SK-N-SH (cell line): ENCODE results near the gene TRAM2. TPM values are rescaled to one million over a fixed set of nuclear protein-coding genes. Genes with fewer than 3 reads are reported as not detected.

ENCODE experiments used
- CTCF ChIA-PET: fragments of 300-600, 350-600 bp; formaldehyde crosslinking; extraction: SDS; loops from one replicate; lab custom pipeline; 2021; lab: Yijun Ruan, JAX
- POLR2A ChIA-PET: fragments of 350-600 bp; sonication (Branson Sonifier 250); formaldehyde crosslinking; extraction: SDS; loops from one replicate; lab custom pipeline; 2020; ENCODE audit warnings: antibody characterized with exemption, inconsistent platforms; lab: Yijun Ruan, JAX
- DNase-seq: peaks from one replicate; pipeline ENCODE4 v3.0.0; 2012
- H2AFZ ChIP-seq: fragments of 200-600 bp; sonication (generic); 2 replicates; pipeline ENCODE4 v1.8.1; 2016; ENCODE audit warnings: antibody characterized with exemption, mild to moderate bottlenecking, low read depth
- H3F3A ChIP-seq: fragments of 200-600 bp; sonication (generic); replicated peaks from 2 replicates; pipeline ENCODE3; 2016; ENCODE audit warnings: antibody characterized with exemption, mild to moderate bottlenecking; ENCODE audit not compliant: insufficient read depth
- H3K27ac ChIP-seq, 2 experiments: fragments of 200-500 bp in 1 of 2; fragments of 200-600 bp in 1 of 2; sonication (Bioruptor generic) in 1 of 2; sonication (generic), shearing (Covaris generic) in 1 of 2; 2 replicates each; pipeline versions ENCODE4 v1.5.1 to v1.6.1; 2014 to 2016; ENCODE audit warnings: low read depth in 2 of 2, inconsistent platforms in 1 of 2, low read length in 1 of 2, mild to moderate bottlenecking in 1 of 2, mixed read lengths in 1 of 2
- H3K27me3 ChIP-seq: fragments of 200-600 bp; sonication (generic), shearing (Covaris generic); 2 replicates; pipeline ENCODE4 v1.6.1; 2016; ENCODE audit warnings: mixed run types; ENCODE audit not compliant: insufficient read depth
- H3K36me3 ChIP-seq, 2 experiments: fragments of 200-500 bp in 1 of 2; fragments of 200-600 bp in 1 of 2; sonication (Bioruptor generic) in 1 of 2; sonication (generic) in 1 of 2; replicated peaks in 1 of 2; 2 replicates each; pipeline versions ENCODE3 to v1.5.1; 2014 to 2016; ENCODE audit warnings: low read length in 1 of 2, mild to moderate bottlenecking in 1 of 2; ENCODE audit not compliant: insufficient read depth in 2 of 2, control insufficient read depth in 1 of 2
- H3K4me1 ChIP-seq, 2 experiments: fragments of 200-500 bp in 1 of 2; fragments of 200-600 bp in 1 of 2; sonication (Bioruptor generic) in 1 of 2; sonication (generic), shearing (Covaris generic) in 1 of 2; 2 replicates each; pipeline versions ENCODE4 v1.5.1 to v1.6.1; 2014 to 2016; ENCODE audit warnings: low read depth in 1 of 2, low read length in 1 of 2, mixed run types in 1 of 2; ENCODE audit not compliant: insufficient read depth in 2 of 2, control insufficient read depth in 1 of 2
- H3K4me2 ChIP-seq: fragments of 200-600 bp; sonication (generic), shearing (Covaris generic); 2 replicates; pipeline ENCODE4 v1.6.1; 2017; ENCODE audit warnings: mixed run types
- H3K4me3 ChIP-seq, 2 experiments: fragments of 200-500 bp in 1 of 2; fragments of 200-600 bp in 1 of 2; sonication (Bioruptor generic) in 1 of 2; sonication (generic), shearing (Covaris generic) in 1 of 2; 2 replicates each; pipeline versions ENCODE4 v1.5.1 to v1.8.1; 2014 to 2016; ENCODE audit warnings: low read depth in 2 of 2, inconsistent platforms in 1 of 2, low read length in 1 of 2, mild to moderate bottlenecking in 1 of 2, mixed read lengths in 1 of 2, moderate library complexity in 1 of 2
- H3K79me2 ChIP-seq: fragments of 200-600 bp; sonication (generic); 2 replicates; pipeline ENCODE4 v1.8.1; 2017; ENCODE audit warnings: mild to moderate bottlenecking; ENCODE audit not compliant: insufficient read depth
- H3K9ac ChIP-seq: fragments of 200-600 bp; sonication (generic); 2 replicates; pipeline ENCODE4 v1.6.1; 2017; ENCODE audit warnings: mixed run types
- H3K9me2 ChIP-seq: fragments of 200-600 bp; sonication (generic); 2 replicates; pipeline ENCODE4 v1.6.1; 2017; ENCODE audit warnings: mixed run types
- H3K9me3 ChIP-seq: fragments of 200-600 bp; sonication (generic); 2 replicates; pipeline ENCODE4 v1.6.1; 2017; ENCODE audit warnings: mixed run types, mild to moderate bottlenecking, moderate library complexity
- H4K20me1 ChIP-seq: fragments of 200-600 bp; sonication (generic); 2 replicates; pipeline ENCODE4 v1.6.1; 2017; ENCODE audit warnings: mild to moderate bottlenecking, mixed run types; ENCODE audit not compliant: insufficient read depth
- CHD2 ChIP-seq: fragments of 150-350 bp; IDR thresholded peaks from 2 replicates; pipeline ENCODE4 v1.6.1; 2018; ENCODE audit warnings: low read length; ENCODE audit not compliant: partially characterized antibody
- EZH2phosphoT487 ChIP-seq: fragments of 200-600 bp; sonication (generic); IDR thresholded peaks from 2 replicates; pipeline ENCODE4 v1.6.1; 2017; ENCODE audit warnings: low read depth, mixed run types, mild to moderate bottlenecking, antibody characterized with exemption, moderate library complexity, borderline replicate concordance
- GABPA ChIP-seq: IDR thresholded peaks from 2 replicates; pipeline ENCODE4 v1.4.0; 2012; ENCODE audit warnings: low read depth, mild to moderate bottlenecking
- JUND ChIP-seq: IDR thresholded peaks from 2 replicates; pipeline ENCODE4 v1.4.0; 2012
- MEF2A ChIP-seq: IDR thresholded peaks from 2 replicates; pipeline ENCODE4 v1.4.0; 2012; ENCODE audit warnings: low read depth, borderline replicate concordance
- NFIC ChIP-seq: IDR thresholded peaks from 2 replicates; pipeline ENCODE4 v1.4.0; 2012; ENCODE audit warnings: borderline replicate concordance
- NRF1 ChIP-seq: IDR thresholded peaks from 2 replicates; pipeline ENCODE4 v1.6.1; 2012; ENCODE audit warnings: low read depth, mild to moderate bottlenecking, low read length
- RAD21 ChIP-seq: IDR thresholded peaks from 2 replicates; pipeline ENCODE4 v1.6.1; 2012; ENCODE audit warnings: mild to moderate bottlenecking, low read length
- RCOR1 ChIP-seq: fragments of 150-350 bp; IDR thresholded peaks from 2 replicates; pipeline ENCODE4 v1.6.1; 2017; ENCODE audit warnings: antibody characterized with exemption, low read length
- RFX5 ChIP-seq: IDR thresholded peaks from 2 replicates; pipeline ENCODE4 v1.6.1; 2012; ENCODE audit warnings: mild to moderate bottlenecking, improper control_type of control experiment, low read length
- RXRA ChIP-seq: IDR thresholded peaks from 2 replicates; pipeline ENCODE4 v1.4.0; 2012; ENCODE audit warnings: low read depth, mild to moderate bottlenecking, borderline replicate concordance
- TAF1 ChIP-seq: IDR thresholded peaks from 2 replicates; pipeline ENCODE4 v1.6.1; 2012; ENCODE audit warnings: low read depth, mild to moderate bottlenecking, low read length, moderate library complexity, borderline replicate concordance
- YY1 ChIP-seq: IDR thresholded peaks from 2 replicates; pipeline ENCODE4 v1.4.0; 2012; ENCODE audit warnings: low read depth, mild to moderate bottlenecking
- WGBS: methylation state at CpG from one replicate; pipeline ENCODE4 v1.1.6; 2017; ENCODE audit warnings: low lambda C conversion rate; 5-methylcytosine and 5-hydroxymethylcytosine counted together
- polyA plus RNA-seq, 3 experiments: library from polyadenylated mRNA; depleted of rRNA; stranded (reverse); fragments of >200 nt; gene quantifications; 2 replicates each; pipeline ENCODE4 v1.2.3, GENCODE V29; 2012
- TF ChIP-seq, protein P1 (sequence below): fragments of 150-350 bp; IDR thresholded peaks from 2 replicates; pipeline ENCODE4 v1.6.1; 2017; ENCODE audit warnings: antibody characterized with exemption, low read length, low read depth, borderline replicate concordance
- TF ChIP-seq, protein P2 (sequence below): IDR thresholded peaks from 2 replicates; pipeline ENCODE4; 2012
- TF ChIP-seq, protein P3 (sequence below): IDR thresholded peaks from 2 replicates; pipeline ENCODE4 v1.6.1; 2012; ENCODE audit warnings: mild to moderate bottlenecking, low read depth, low read length, moderate library complexity

The TRAM2 gene
- polyA plus RNA-seq, 1 of the 3 experiments (the other 2 are of a cell fraction), result 26.4 TPM

DNA sequence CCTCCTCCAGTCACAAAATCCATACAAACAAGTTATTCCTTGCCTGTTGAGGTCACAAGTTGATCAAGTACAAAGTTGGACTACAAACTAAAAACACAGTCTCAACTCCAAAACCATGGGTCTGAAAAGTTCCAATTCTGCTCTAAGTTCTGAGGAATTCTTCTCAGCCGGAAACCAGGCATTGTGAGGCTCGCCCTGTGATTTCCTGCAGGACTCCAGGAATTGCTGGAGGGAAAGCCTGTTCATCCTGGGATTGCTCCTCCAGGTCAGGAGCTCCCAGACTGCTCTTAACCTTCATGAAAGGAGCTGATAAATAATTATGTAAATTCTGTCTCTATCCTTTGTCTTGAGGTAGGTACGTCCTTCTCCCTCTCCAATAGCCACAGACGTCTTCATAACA is 8.5 kb downstream of the TRAM2 start:
- Histone ChIP-seq H3K9ac (no peak overlapping the region), H3K4me3 (no peak overlapping the region), H3K36me3 (peaks cover 6 to 10% of the 10 kb centered on the region in 2 experiments), H3K79me2 (peaks cover 100% of the 10 kb centered on the region), H3F3A (peaks cover 7% of the 10 kb centered on the region), H3K9me2 (no peaks in the 10 kb centered on the region), H3K27ac (no peak overlapping the region), H3K4me2 (no peak overlapping the region), H3K4me1 (peaks cover 21 to 46% of the 10 kb centered on the region in 2 experiments), H4K20me1 (peaks cover 77% of the 10 kb centered on the region), H3K27me3 (no peaks in the 10 kb centered on the region), H3K9me3 (no peaks in the 10 kb centered on the region), H2AFZ (no peak overlapping the region)
- ChIA-PET CTCF (interaction anchor here (2.5 kb wide), 1 partner anchor 16 kb away, joined by 8 read pairs; no protein-coding TSS in a partner anchor), POLR2A (interaction anchor here (0.9 to 1.0 kb wide), 2 partner anchors 9 to 41 kb away, joined by 3 to 5 read pairs; no protein-coding TSS in a partner anchor)
- no peak for TF ChIP-seq GABPA
- no peak for TF ChIP-seq TAF1
- TF ChIP-seq, protein P1, sequence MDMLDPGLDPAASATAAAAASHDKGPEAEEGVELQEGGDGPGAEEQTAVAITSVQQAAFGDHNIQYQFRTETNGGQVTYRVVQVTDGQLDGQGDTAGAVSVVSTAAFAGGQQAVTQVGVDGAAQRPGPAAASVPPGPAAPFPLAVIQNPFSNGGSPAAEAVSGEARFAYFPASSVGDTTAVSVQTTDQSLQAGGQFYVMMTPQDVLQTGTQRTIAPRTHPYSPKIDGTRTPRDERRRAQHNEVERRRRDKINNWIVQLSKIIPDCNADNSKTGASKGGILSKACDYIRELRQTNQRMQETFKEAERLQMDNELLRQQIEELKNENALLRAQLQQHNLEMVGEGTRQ, result no peak
- no peak for TF ChIP-seq RAD21
- TF ChIP-seq YY1, result no peak
- TF ChIP-seq, protein P2, sequence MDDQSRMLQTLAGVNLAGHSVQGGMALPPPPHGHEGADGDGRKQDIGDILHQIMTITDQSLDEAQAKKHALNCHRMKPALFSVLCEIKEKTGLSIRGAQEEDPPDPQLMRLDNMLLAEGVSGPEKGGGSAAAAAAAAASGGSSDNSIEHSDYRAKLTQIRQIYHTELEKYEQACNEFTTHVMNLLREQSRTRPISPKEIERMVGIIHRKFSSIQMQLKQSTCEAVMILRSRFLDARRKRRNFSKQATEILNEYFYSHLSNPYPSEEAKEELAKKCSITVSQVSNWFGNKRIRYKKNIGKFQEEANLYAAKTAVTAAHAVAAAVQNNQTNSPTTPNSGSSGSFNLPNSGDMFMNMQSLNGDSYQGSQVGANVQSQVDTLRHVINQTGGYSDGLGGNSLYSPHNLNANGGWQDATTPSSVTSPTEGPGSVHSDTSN, result no peak
- TF ChIP-seq RFX5, result no peak
- DNase-seq, result no peak
- WGBS, result 94% methylated on average over 4 of the region's 4 CpGs

DNA sequence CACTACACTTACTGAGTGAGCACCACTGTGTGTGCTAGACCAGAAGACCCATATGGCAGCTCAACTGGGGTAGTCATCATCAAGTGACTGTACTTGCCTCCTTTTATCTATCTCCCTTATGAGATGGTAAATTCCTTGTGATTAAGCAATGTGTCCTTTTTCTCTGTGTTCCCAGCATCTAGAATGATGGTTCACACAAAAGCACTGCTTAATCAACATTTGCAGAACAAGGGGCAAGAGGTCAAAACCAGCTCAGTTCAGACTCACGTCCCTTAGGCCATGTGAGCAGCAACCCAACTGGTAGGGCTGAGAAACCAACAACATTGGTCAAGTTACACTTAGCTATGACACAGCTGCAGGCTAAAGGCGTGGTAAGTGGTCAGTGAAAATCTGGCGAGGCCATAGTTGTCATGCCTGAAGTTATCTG is 10.0 kb downstream of the TRAM2 start:
- CTCF ChIA-PET, result interaction anchor here (1.0 to 4.0 kb wide), 5 partner anchors 9 to 31 kb away, joined by 3 to 21 read pairs (median 4); partner anchors contain the start of gene TRAM2

DNA sequence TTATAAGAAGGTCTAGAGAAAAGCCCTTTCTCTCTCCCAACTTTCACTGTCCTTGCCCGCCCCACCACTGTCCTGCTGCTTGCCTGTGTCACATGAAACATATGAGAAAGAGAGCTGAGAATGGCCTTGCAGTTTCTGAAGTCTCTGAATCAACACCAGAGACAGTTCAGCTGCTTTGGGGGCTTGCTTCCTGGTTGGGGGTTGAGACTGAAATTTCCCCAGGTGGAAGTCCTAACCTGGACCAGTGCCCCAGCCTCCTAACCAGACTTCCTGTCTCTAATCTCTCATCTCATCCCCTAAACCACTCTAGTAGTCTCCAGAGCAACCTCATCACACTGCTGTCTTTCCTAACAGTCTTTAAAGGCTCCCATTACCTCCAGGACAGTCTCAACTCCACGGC is 10.7 kb downstream of the TRAM2 start:
- ChIA-PET CTCF (interaction anchor here (1.8 to 4.0 kb wide), 3 partner anchors 10 to 14 kb away, joined by 4 to 21 read pairs (median 15); partner anchors contain the start of gene TRAM2), POLR2A (interaction anchor here (0.6 kb wide), 1 partner anchor 11 kb away, joined by 3 read pairs; the partner anchor contains the start of gene TRAM2)
- Histone ChIP-seq H3K4me1 (peaks cover 11 to 35% of the 10 kb centered on the region in 2 experiments), H3K9me3 (no peaks in the 10 kb centered on the region), H3K4me2 (no peak overlapping the region), H3F3A (peaks cover 7% of the 10 kb centered on the region), H3K9me2 (no peaks in the 10 kb centered on the region), H3K27ac (no peak overlapping the region), H3K79me2 (peaks cover 100% of the 10 kb centered on the region), H3K36me3 (peaks cover 5 to 6% of the 10 kb centered on the region in 2 experiments), H4K20me1 (peaks cover 81% of the 10 kb centered on the region), H3K4me3 (no peak overlapping the region), H2AFZ (no peak overlapping the region), H3K27me3 (no peaks in the 10 kb centered on the region), H3K9ac (no peak overlapping the region)
- no peak for DNase-seq
- WGBS, result 94% methylated on average over 2 of the region's 2 CpGs
- TF ChIP-seq RFX5, result no peak
- no peak for TF ChIP-seq CHD2
- TF ChIP-seq MEF2A, result no peak
- TF ChIP-seq RAD21, result no peak
- TF ChIP-seq, protein P3, sequence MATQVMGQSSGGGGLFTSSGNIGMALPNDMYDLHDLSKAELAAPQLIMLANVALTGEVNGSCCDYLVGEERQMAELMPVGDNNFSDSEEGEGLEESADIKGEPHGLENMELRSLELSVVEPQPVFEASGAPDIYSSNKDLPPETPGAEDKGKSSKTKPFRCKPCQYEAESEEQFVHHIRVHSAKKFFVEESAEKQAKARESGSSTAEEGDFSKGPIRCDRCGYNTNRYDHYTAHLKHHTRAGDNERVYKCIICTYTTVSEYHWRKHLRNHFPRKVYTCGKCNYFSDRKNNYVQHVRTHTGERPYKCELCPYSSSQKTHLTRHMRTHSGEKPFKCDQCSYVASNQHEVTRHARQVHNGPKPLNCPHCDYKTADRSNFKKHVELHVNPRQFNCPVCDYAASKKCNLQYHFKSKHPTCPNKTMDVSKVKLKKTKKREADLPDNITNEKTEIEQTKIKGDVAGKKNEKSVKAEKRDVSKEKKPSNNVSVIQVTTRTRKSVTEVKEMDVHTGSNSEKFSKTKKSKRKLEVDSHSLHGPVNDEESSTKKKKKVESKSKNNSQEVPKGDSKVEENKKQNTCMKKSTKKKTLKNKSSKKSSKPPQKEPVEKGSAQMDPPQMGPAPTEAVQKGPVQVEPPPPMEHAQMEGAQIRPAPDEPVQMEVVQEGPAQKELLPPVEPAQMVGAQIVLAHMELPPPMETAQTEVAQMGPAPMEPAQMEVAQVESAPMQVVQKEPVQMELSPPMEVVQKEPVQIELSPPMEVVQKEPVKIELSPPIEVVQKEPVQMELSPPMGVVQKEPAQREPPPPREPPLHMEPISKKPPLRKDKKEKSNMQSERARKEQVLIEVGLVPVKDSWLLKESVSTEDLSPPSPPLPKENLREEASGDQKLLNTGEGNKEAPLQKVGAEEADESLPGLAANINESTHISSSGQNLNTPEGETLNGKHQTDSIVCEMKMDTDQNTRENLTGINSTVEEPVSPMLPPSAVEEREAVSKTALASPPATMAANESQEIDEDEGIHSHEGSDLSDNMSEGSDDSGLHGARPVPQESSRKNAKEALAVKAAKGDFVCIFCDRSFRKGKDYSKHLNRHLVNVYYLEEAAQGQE, result no peak
- no peak for TF ChIP-seq TAF1
- TF ChIP-seq EZH2phosphoT487, result no peak
- no peak for TF ChIP-seq JUND
- no peak for TF ChIP-seq RCOR1
- TF ChIP-seq RXRA, result no peak
- TF ChIP-seq YY1, result no peak

More for the DNA sequence above, 10.0 kb downstream of the TRAM2 start:
- Histone ChIP-seq H3F3A (peaks cover 7% of the 10 kb centered on the region), H2AFZ (no peak overlapping the region), H3K4me3 (no peak overlapping the region), H3K36me3 (peaks cover 6 to 10% of the 10 kb centered on the region in 2 experiments)
- TF ChIP-seq NRF1 (0 out of 2 replicates have a peak, but pooled peaks have one; percentile 2), NFIC (no peak)
- TF ChIP-seq, all 33 proteins: peak for 1
- peaks cover 100% of the 10 kb centered on the region for H3K79me2 ChIP-seq
- peaks cover 84% of the 10 kb centered on the region for H4K20me1 ChIP-seq
- no peak overlapping the region for H3K4me2 ChIP-seq
- no peak overlapping the region for H3K9ac ChIP-seq
- 91% methylated on average over 3 of the region's 3 CpGs for WGBS
- H3K27me3 ChIP-seq, result no peaks in the 10 kb centered on the region
- H3K27ac ChIP-seq, result 0 out of 4 replicates have a peak overlapping the region, but pooled peaks of 1 of the 2 experiments have one; percentile 17
- peaks cover 17 to 41% of the 10 kb centered on the region in 2 experiments for H3K4me1 ChIP-seq
- no peaks in the 10 kb centered on the region for H3K9me2 ChIP-seq
- DNase-seq, result no peak
- POLR2A ChIA-PET, result no interaction called here
- no peaks in the 10 kb centered on the region for H3K9me3 ChIP-seq
